Liver (tissue), 9 donors: Measurements from ENCODE around the gene EN1. TPM values are rescaled to one million over a fixed set of nuclear protein-coding genes. Genes with fewer than 3 reads are reported as not detected.

Experiments
- DNase-seq: peaks from one replicate; pipeline ENCODE4 v3.0.0-alpha.2; 2017; ENCODE audit warnings: low spot score
- H3K27ac ChIP-seq, 2 donors: one replicate each; pipeline ENCODE4 v1.7.0; 2013; ENCODE audit warnings: inconsistent platforms in 2 of 2, low read length in 2 of 2, control low read depth in 1 of 2, low read depth in 1 of 2, mild to moderate bottlenecking in 1 of 2
- H3K27me3 ChIP-seq, 4 donors: one replicate each; pipeline versions ENCODE4 v1.6.1 to v1.7.0; 2013; ENCODE audit warnings: low read length in 3 of 4, inconsistent platforms in 1 of 4, mild to moderate bottlenecking in 1 of 4, moderate library complexity in 1 of 4; ENCODE audit not compliant: control insufficient read depth in 4 of 4, insufficient read depth in 4 of 4
- H3K36me3 ChIP-seq, 4 donors: one replicate each; pipeline versions ENCODE4 v1.6.1 to v1.7.0; 2013; ENCODE audit warnings: low read length in 3 of 4, mild to moderate bottlenecking in 3 of 4, low read depth in 1 of 4, moderate library complexity in 1 of 4; ENCODE audit not compliant: control insufficient read depth in 4 of 4, insufficient read depth in 3 of 4
- H3K4me1 ChIP-seq, 4 donors: one replicate each; pipeline versions ENCODE4 v1.6.1 to v1.7.0; 2013; ENCODE audit warnings: low read length in 3 of 4, mild to moderate bottlenecking in 3 of 4, moderate library complexity in 1 of 4; ENCODE audit not compliant: control insufficient read depth in 4 of 4, insufficient read depth in 4 of 4
- H3K4me3 ChIP-seq, 3 donors: one replicate each; pipeline versions ENCODE4 v1.6.1 to v1.7.0; 2013; ENCODE audit warnings: low read length in 3 of 3, control low read depth in 1 of 3, low read depth in 1 of 3, mild to moderate bottlenecking in 1 of 3
- H3K9ac ChIP-seq, 2 donors: one replicate each; pipeline ENCODE4 v1.7.0; 2013; ENCODE audit warnings: low read length in 2 of 2, mild to moderate bottlenecking in 2 of 2, moderate library complexity in 2 of 2, control low read depth in 1 of 2, low read depth in 1 of 2
- H3K9me3 ChIP-seq, 4 donors: one replicate each; pipeline versions ENCODE4 v1.6.1 to v1.7.0; 2013; ENCODE audit warnings: low read length in 3 of 4; ENCODE audit not compliant: control insufficient read depth in 4 of 4
- ATF3 ChIP-seq: IDR thresholded peaks from 2 replicates; pipeline ENCODE4 v1.6.1; 2016; ENCODE audit warnings: antibody characterized with exemption
- CTCF ChIP-seq: fragments of 150-350 bp; IDR thresholded peaks from 2 replicates; pipeline ENCODE4 v1.5.1; 2017; ENCODE audit warnings: improper control_type of control experiment, low read depth, low read length; ENCODE audit not compliant: missing input control
- EGR1 ChIP-seq, 2 donors: IDR thresholded peaks; 2 replicates each; pipeline ENCODE4 v1.6.1; 2016 to 2018; ENCODE audit warnings: antibody characterized with exemption in 2 of 2, low read depth in 2 of 2
- FOXA1 ChIP-seq: IDR thresholded peaks from 2 replicates; pipeline ENCODE4 v1.6.1; 2016; ENCODE audit warnings: antibody characterized with exemption
- FOXA2 ChIP-seq: IDR thresholded peaks from 2 replicates; pipeline ENCODE4 v1.6.1; 2016; ENCODE audit warnings: antibody characterized with exemption
- GABPA ChIP-seq, 2 donors: IDR thresholded peaks in 1 of 2; conservative IDR thresholded peaks in 1 of 2; 2 replicates each; pipeline ENCODE4 v1.6.1; 2016; ENCODE audit warnings: antibody characterized with exemption in 2 of 2, mild to moderate bottlenecking in 1 of 2, moderate library complexity in 1 of 2
- HNF4A ChIP-seq, 2 donors: conservative IDR thresholded peaks; 2 replicates each; pipeline ENCODE4 v1.6.1; 2016; ENCODE audit warnings: antibody characterized with exemption in 2 of 2, mild to moderate bottlenecking in 2 of 2
- HNF4G ChIP-seq: IDR thresholded peaks from 2 replicates; pipeline ENCODE4 v1.6.1; 2016; ENCODE audit warnings: antibody characterized with exemption
- JUND ChIP-seq, 2 donors: IDR thresholded peaks; 2 replicates each; pipeline ENCODE4 v1.6.1; 2016; ENCODE audit warnings: antibody characterized with exemption in 2 of 2
- MAX ChIP-seq: IDR thresholded peaks from 2 replicates; pipeline ENCODE4 v1.6.1; 2016; ENCODE audit warnings: antibody characterized with exemption
- NR2F2 ChIP-seq: IDR thresholded peaks from 2 replicates; pipeline ENCODE4 v1.6.1; 2016; ENCODE audit warnings: antibody characterized with exemption
- RAD21 ChIP-seq, 2 donors: IDR thresholded peaks; 2 replicates each; pipeline ENCODE4 v1.6.1; 2016; ENCODE audit warnings: antibody characterized with exemption in 2 of 2, mild to moderate bottlenecking in 2 of 2
- REST ChIP-seq: IDR thresholded peaks from 2 replicates; pipeline ENCODE4 v1.6.1; 2016; ENCODE audit warnings: antibody characterized with exemption, mild to moderate bottlenecking
- RXRA ChIP-seq, 2 donors: IDR thresholded peaks; 2 replicates each; pipeline ENCODE4 v1.6.1; 2017 to 2018; ENCODE audit warnings: antibody characterized with exemption in 2 of 2, mild to moderate bottlenecking in 1 of 2
- SP1 ChIP-seq: IDR thresholded peaks from 2 replicates; pipeline ENCODE4 v1.6.1; 2018; ENCODE audit warnings: antibody characterized with exemption, mild to moderate bottlenecking
- TAF1 ChIP-seq: conservative IDR thresholded peaks from 2 replicates; pipeline ENCODE4 v1.6.1; 2016; ENCODE audit warnings: antibody characterized with exemption, mild to moderate bottlenecking
- YY1 ChIP-seq: IDR thresholded peaks from 2 replicates; pipeline ENCODE4 v1.6.1; 2016; ENCODE audit warnings: antibody characterized with exemption, mild to moderate bottlenecking
- ZBTB33 ChIP-seq: IDR thresholded peaks from 2 replicates; pipeline ENCODE4 v1.6.1; 2016; ENCODE audit warnings: antibody characterized with exemption
- WGBS: extraction: QIAGEN DNeasy Blood & Tissue Kit; methylation state at CpG from one replicate; pipeline ENCODE4 v1.1.7; 2013; 5-methylcytosine and 5-hydroxymethylcytosine counted together
- polyA plus RNA-seq, 2 donors: library from polyadenylated mRNA; stranded (reverse) in 1 of 2; unstranded in 1 of 2; fragments of 200-250 nt in 1 of 2; fragments of >200 nt in 1 of 2; fragmentation: Nextera tagmentation in 1 of 2; extraction: Ambion mirVana in 1 of 2; gene quantifications; one replicate each; pipeline versions ENCODE4 v1.2.1 to v1.2.3, GENCODE V29; 2013 to 2015
- total RNA-seq, 2 donors: library from RNA; depleted of rRNA; stranded (reverse); fragments of >200 nt; gene quantifications; one replicate each; pipeline ENCODE4 v1.2.3, GENCODE V29; 2014
- donor health status: healthy.
- donor health status: healthy.
- donor health status: healthy.
- donor health status: healthy.
- donor health status: healthy.

Gene EN1
- total and polyA plus RNA-seq, 4 donors: not detected

GRCh38 chr2:118832791-118833715 is 14.4 kb downstream of the EN1 start:
- H3K9ac ChIP-seq: no peak overlapping the region
- H3K4me1 ChIP-seq: peaks cover 7 to 18% (median 14%) of the 10 kb centered on the region in 4 donors
- H3K36me3 ChIP-seq: no peaks in the 10 kb centered on the region
- TF ChIP-seq TAF1 (no peak), GABPA (IDR thresholded peaks at IDR 0.05 in 1 of 2, conservative IDR thresholded peaks at IDR 0.05 in 1 of 2) (no peak), FOXA1 (no peak), HNF4G (no peak), NR2F2 (no peak), RAD21 (IDR thresholded peaks at IDR 0.05) (no peak), HNF4A (conservative IDR thresholded peaks at IDR 0.05) (no peak), EGR1 (IDR thresholded peaks at IDR 0.05; ENCODE audit: low read depth in 2 of 2) (no peak), RXRA (IDR thresholded peaks at IDR 0.05) (no peak), JUND (IDR thresholded peaks at IDR 0.05) (no peak), YY1 (no peak), MAX (no peak)
- DNase-seq: no peak
- peaks cover 0 to 32% (median 20%) of the 10 kb centered on the region in 4 donors for H3K27me3 ChIP-seq
- no peak overlapping the region for H3K4me3 ChIP-seq
- H3K9me3 ChIP-seq: no peaks in the 10 kb centered on the region
- WGBS: 6% methylated on average over 36 of the region's 36 CpGs
- H3K27ac ChIP-seq: no peak overlapping the region

GRCh38 chr2:118832071-118832790 is 15.2 kb downstream of the EN1 start:
- H3K9ac ChIP-seq: no peak overlapping the region
- no peaks in the 10 kb centered on the region for H3K36me3 ChIP-seq
- no peak overlapping the region for H3K27ac ChIP-seq
- H3K4me1 ChIP-seq: peaks cover 7 to 18% (median 14%) of the 10 kb centered on the region in 4 donors
- no peak overlapping the region for H3K4me3 ChIP-seq
- no peaks in the 10 kb centered on the region for H3K9me3 ChIP-seq
- 9% methylated on average over 10 of the region's 10 CpGs for WGBS
- H3K27me3 ChIP-seq: peaks cover 0 to 24% (median 19%) of the 10 kb centered on the region in 4 donors
- DNase-seq: no peak
- TF ChIP-seq HNF4G (no peak), RAD21 (IDR thresholded peaks at IDR 0.05) (no peak), JUND (IDR thresholded peaks at IDR 0.05) (no peak), ZBTB33 (no peak), TAF1 (no peak), FOXA1 (no peak), FOXA2 (no peak), REST (no peak), GABPA (IDR thresholded peaks at IDR 0.05 in 1 of 2, conservative IDR thresholded peaks at IDR 0.05 in 1 of 2) (no peak), HNF4A (conservative IDR thresholded peaks at IDR 0.05) (no peak), EGR1 (IDR thresholded peaks at IDR 0.05; ENCODE audit: low read depth in 2 of 2) (no peak), YY1 (no peak), MAX (no peak), SP1 (no peak), ATF3 (no peak), CTCF (no peak), RXRA (IDR thresholded peaks at IDR 0.05) (no peak)
